ELF-1 (cell line): Measurements from ENCODE around the gene DUSP16.

Source experiments
- DNase-seq: peaks from one replicate; pipeline ENCODE4 v3.0.0-alpha.2; 2016; ENCODE audit warnings: low read depth, low spot score

DUSP16 gene

GRCh38 chr12:12442548-12443071 lies 120.1 kb downstream of the DUSP16 start:
- no peak for DNase-seq

- no peak for DNase-seq
Measured at GRCh38 chr12:12441843-12442461, 120.7 kb downstream of the DUSP16 start.

GRCh38 chr12:12441429-12441807 lies 121.2 kb downstream of the DUSP16 start:
- DNase-seq: no peak

- DNase-seq: no peak
Measured at GRCh38 chr12:12440784-12441428, 121.8 kb downstream of the DUSP16 start.

- DNase-seq: no peak
Measured at GRCh38 chr12:12439636-12440035, 123.0 kb downstream of the DUSP16 start.

- DNase-seq: no peak
Measured at GRCh38 chr12:12436831-12437345, 125.8 kb downstream of the DUSP16 start.

- DNase-seq: no peak
Measured at GRCh38 chr12:12433203-12433731, 129.4 kb downstream of the DUSP16 start.

- no peak for DNase-seq
Measured at GRCh38 chr12:12432364-12432763, 130.3 kb downstream of the DUSP16 start.

- no peak for DNase-seq
Measured at GRCh38 chr12:12428961-12429657, 133.6 kb downstream of the DUSP16 start.

- DNase-seq: no peak
Measured at GRCh38 chr12:12428047-12428446, 134.6 kb downstream of the DUSP16 start.

GRCh38 chr12:12427568-12427967 lies 135.1 kb downstream of the DUSP16 start:
- no peak for DNase-seq

- DNase-seq: no peak
Measured at GRCh38 chr12:12425616-12426015, 137.0 kb downstream of the DUSP16 start.

- no peak for DNase-seq
Measured at GRCh38 chr12:12425001-12425400, 137.7 kb downstream of the DUSP16 start.
